Raji (cell line): ENCODE data around the gene SPI1.

Experiments
- POLR2A ChIP-seq: IDR thresholded peaks from 2 replicates; pipeline ENCODE4 v1.6.1; 2011; ENCODE audit warnings: low read depth, low read length, control low read depth; ENCODE audit not compliant: insufficient read depth

The SPI1 gene

GRCh38 chr11:47358731-47359051, 19.7 kb downstream of the SPI1 start:
- no peak for TF ChIP-seq POLR2A

- TF ChIP-seq POLR2A, result no peak
Measured at GRCh38 chr11:47357985-47358730, 20.2 kb downstream of the SPI1 start.

- no peak for TF ChIP-seq POLR2A
Measured at GRCh38 chr11:47356998-47357329, 21.4 kb downstream of the SPI1 start.

- no peak for TF ChIP-seq POLR2A
Measured at GRCh38 chr11:47356129-47356997, 22.0 kb downstream of the SPI1 start.

GRCh38 chr11:47355283-47356128, 22.8 kb downstream of the SPI1 start:
- TF ChIP-seq POLR2A, result no peak

DNA sequence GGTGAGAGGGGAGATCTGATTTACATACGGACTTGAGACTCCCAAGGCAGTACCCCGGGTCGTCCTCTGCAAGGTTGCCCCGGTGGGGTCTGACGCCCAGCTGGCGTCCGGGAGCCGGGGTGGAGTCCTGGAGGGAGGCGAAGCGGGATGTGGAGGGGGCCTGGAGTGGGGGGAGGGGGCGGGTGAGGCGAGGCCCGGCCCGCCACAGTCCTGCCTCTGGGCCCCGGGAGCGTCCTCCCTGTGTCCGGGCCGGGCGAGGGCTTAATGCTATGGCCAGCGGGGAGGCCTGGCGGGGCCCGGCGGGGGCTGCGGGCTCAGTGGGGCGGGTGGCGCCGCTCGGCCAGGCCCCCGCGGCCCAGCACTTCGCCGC, 23.4 kb downstream of the SPI1 start:
- TF ChIP-seq POLR2A, result no peak

- no peak for TF ChIP-seq POLR2A
Measured at GRCh38 chr11:47353978-47354774, 24.2 kb downstream of the SPI1 start.

DNA sequence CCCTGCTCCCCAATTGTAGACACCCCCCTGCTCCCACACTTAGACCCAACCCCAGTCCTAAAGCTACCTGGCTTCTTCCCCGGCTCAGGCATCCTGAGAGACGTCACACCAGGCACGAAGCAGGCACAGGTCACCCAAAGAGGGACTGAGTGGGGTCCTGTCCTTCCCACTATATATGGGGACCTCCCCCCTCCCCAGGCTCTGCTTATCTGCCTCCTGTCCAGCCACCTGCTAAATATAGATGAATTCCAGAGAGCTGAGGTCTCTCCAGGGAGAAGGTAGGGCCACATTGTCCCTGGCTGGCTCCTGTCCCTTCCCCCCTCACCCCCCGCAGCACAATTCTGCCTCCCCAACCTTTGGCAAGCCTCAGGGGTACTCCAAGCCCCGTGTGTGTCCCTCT, 25.8 kb downstream of the SPI1 start, which contains the start of gene MYBPC3:
Gene MYBPC3 (minus strand): TSS at position 147 of the 400 bp plus-strand sequence. CDS start 55 bp downstream, at position 92.
- no peak for TF ChIP-seq POLR2A

- no peak for TF ChIP-seq POLR2A
Measured at GRCh38 chr11:47351156-47352126, 26.9 kb downstream of the SPI1 start.

GRCh38 chr11:47350315-47350714, 28.0 kb downstream of the SPI1 start:
- no peak for TF ChIP-seq POLR2A

- no peak for TF ChIP-seq POLR2A
Measured at GRCh38 chr11:47349521-47350095, 28.7 kb downstream of the SPI1 start.

- no peak for TF ChIP-seq POLR2A
Measured at GRCh38 chr11:47348859-47349258, 29.5 kb downstream of the SPI1 start.

GRCh38 chr11:47348131-47348802, 30.1 kb downstream of the SPI1 start:
- no peak for TF ChIP-seq POLR2A
